H9 (cell line): Measurements from ENCODE around the gene RPL9. TPM values are rescaled to one million over a fixed set of nuclear protein-coding genes. Genes with fewer than 3 reads are reported as not detected.

Experiments
- DNase-seq: peaks from one replicate; pipeline ENCODE4 v3.0.0-alpha.2; 2017
- H2AFZ ChIP-seq: one replicate; pipeline ENCODE4 v1.6.1; 2013; ENCODE audit warnings: mild to moderate bottlenecking, low read length, control low read depth, moderate library complexity
- H2AK5ac ChIP-seq: 2 replicates; pipeline ENCODE4 v1.6.1; 2013; ENCODE audit warnings: low read length, control low read depth, mixed read lengths; ENCODE audit not compliant: insufficient read length
- H2BK120ac ChIP-seq: one replicate; pipeline ENCODE4 v1.6.1; 2013; ENCODE audit warnings: low read depth, mild to moderate bottlenecking, low read length, control low read depth, inconsistent platforms; ENCODE audit not compliant: poor library complexity, severe bottlenecking
- H2BK12ac ChIP-seq: 2 replicates; pipeline ENCODE4 v1.6.1; 2013; ENCODE audit warnings: low read length, control low read depth, mixed read lengths, low read depth; ENCODE audit not compliant: insufficient read length
- H2BK15ac ChIP-seq: 2 replicates; pipeline ENCODE4 v1.6.1; 2013; ENCODE audit warnings: low read depth, low read length, control low read depth
- H2BK20ac ChIP-seq: one replicate; pipeline ENCODE4 v1.6.1; 2013; ENCODE audit warnings: low read depth, mild to moderate bottlenecking, low read length, control low read depth, inconsistent platforms; ENCODE audit not compliant: poor library complexity, severe bottlenecking
- H2BK5ac ChIP-seq: 2 replicates; pipeline ENCODE4 v1.6.1; 2013; ENCODE audit warnings: low read length, control low read depth, mixed read lengths; ENCODE audit not compliant: insufficient read length
- H3K14ac ChIP-seq: 2 replicates; pipeline ENCODE4 v1.6.1; 2013; ENCODE audit warnings: low read length, control low read depth; ENCODE audit not compliant: insufficient read depth
- H3K18ac ChIP-seq: 2 replicates; pipeline ENCODE4 v1.6.1; 2013; ENCODE audit warnings: low read depth, mild to moderate bottlenecking, mixed read lengths, low read length, control low read depth; ENCODE audit not compliant: insufficient read length
- H3K23ac ChIP-seq: 2 replicates; pipeline ENCODE4 v1.6.1; 2013; ENCODE audit warnings: low read length, control low read depth, mixed read lengths, low read depth; ENCODE audit not compliant: insufficient read length
- H3K23me2 ChIP-seq: 2 replicates; pipeline ENCODE4 v1.6.1; 2013; ENCODE audit warnings: low read depth, mild to moderate bottlenecking, mixed read lengths, low read length, control low read depth; ENCODE audit not compliant: insufficient read length, poor library complexity, severe bottlenecking
- H3K27ac ChIP-seq: 2 replicates; pipeline ENCODE4 v1.5.1; 2013; ENCODE audit warnings: low read length, control low read depth, mixed read lengths, low read depth; ENCODE audit not compliant: insufficient read length
- H3K27me3 ChIP-seq: 2 replicates; pipeline ENCODE4 v1.6.1; 2013; ENCODE audit warnings: low read length, control low read depth, inconsistent platforms; ENCODE audit not compliant: insufficient read depth
- H3K4ac ChIP-seq: 2 replicates; pipeline ENCODE4 v1.6.1; 2013; ENCODE audit warnings: low read depth, mild to moderate bottlenecking, control low read depth, inconsistent platforms, low read length, moderate library complexity
- H3K4me1 ChIP-seq: 2 replicates; pipeline ENCODE4 v1.6.1; 2013; ENCODE audit warnings: low read length, control low read depth, inconsistent platforms; ENCODE audit not compliant: insufficient read depth
- H3K4me2 ChIP-seq: 2 replicates; pipeline ENCODE4 v1.6.1; 2013; ENCODE audit warnings: low read length, control low read depth, mixed read lengths; ENCODE audit not compliant: insufficient read length, insufficient read depth
- H3K56ac ChIP-seq: 2 replicates; pipeline ENCODE4 v1.6.1; 2013; ENCODE audit warnings: low read depth, mild to moderate bottlenecking, mixed read lengths, low read length, control low read depth; ENCODE audit not compliant: insufficient read length
- H3K79me1 ChIP-seq: 2 replicates; pipeline ENCODE4 v1.6.1; 2013; ENCODE audit warnings: low read depth, mild to moderate bottlenecking, moderate library complexity, low read length, control low read depth, inconsistent platforms; ENCODE audit not compliant: insufficient read depth, poor library complexity, severe bottlenecking
- H3K79me2 ChIP-seq: 2 replicates; pipeline ENCODE4 v1.6.1; 2013; ENCODE audit warnings: low read length, control low read depth, inconsistent platforms; ENCODE audit not compliant: insufficient read depth
- H3K9ac ChIP-seq: 2 replicates; pipeline ENCODE4 v1.6.1; 2013; ENCODE audit warnings: low read length, control low read depth, mixed read lengths; ENCODE audit not compliant: insufficient read length; ENCODE audit errors: extremely low read depth
- H3K9me3 ChIP-seq: one replicate; pipeline ENCODE4 v1.6.1; 2013; ENCODE audit warnings: low read depth, low read length, inconsistent platforms; ENCODE audit not compliant: control insufficient read depth
- H3T11ph ChIP-seq: one replicate; pipeline ENCODE4 v1.6.1; 2013; ENCODE audit warnings: mild to moderate bottlenecking, low read length, control low read depth, inconsistent platforms
- H4K20me1 ChIP-seq: one replicate; pipeline ENCODE4 v1.6.1; 2013; ENCODE audit not compliant: control insufficient read depth, insufficient read length, insufficient read depth
- H4K5ac ChIP-seq: 2 replicates; pipeline ENCODE4 v1.6.1; 2013; ENCODE audit warnings: low read depth, mild to moderate bottlenecking, mixed read lengths, low read length, control low read depth; ENCODE audit not compliant: insufficient read length
- H4K8ac ChIP-seq: replicated peaks from 2 replicates; pipeline ENCODE4 v1.6.1; 2013; ENCODE audit warnings: low read length, control low read depth, mixed read lengths, low read depth; ENCODE audit not compliant: insufficient read length
- H4K91ac ChIP-seq: 2 replicates; pipeline ENCODE4 v1.6.1; 2013; ENCODE audit warnings: low read depth, mild to moderate bottlenecking, moderate library complexity, mixed read lengths, low read length, control low read depth; ENCODE audit not compliant: insufficient read length
- H3K27ac Mint-ChIP-seq, 3 experiments: 2 replicates in 2 of 3; 3 replicates in 1 of 3; pipeline ENCODE4 v1.8.0; 2020 to 2021; ENCODE audit warnings: mixed read lengths in 3 of 3, mild to moderate bottlenecking in 1 of 3, moderate library complexity in 1 of 3
- H3K27me3 Mint-ChIP-seq: 2 replicates; pipeline ENCODE4 v1.8.0; 2021; ENCODE audit warnings: low read depth, mild to moderate bottlenecking, moderate library complexity, mixed read lengths
- H3K36me3 Mint-ChIP-seq, 3 experiments: 2 replicates in 2 of 3; 3 replicates in 1 of 3; pipeline ENCODE4 v1.8.0; 2020 to 2021; ENCODE audit warnings: low read depth in 3 of 3, mixed read lengths in 3 of 3; ENCODE audit not compliant: insufficient read depth in 1 of 3
- H3K4me1 Mint-ChIP-seq, 2 experiments: 2 replicates each; pipeline ENCODE4 v1.8.0; 2020; ENCODE audit warnings: mixed read lengths in 2 of 2
- H3K4me3 Mint-ChIP-seq, 2 experiments: 2 replicates in 1 of 2; 3 replicates in 1 of 2; pipeline ENCODE4 v1.8.0; 2020 to 2021; ENCODE audit warnings: mild to moderate bottlenecking in 2 of 2, mixed read lengths in 2 of 2, moderate library complexity in 1 of 2
- H3K9me3 Mint-ChIP-seq, 2 experiments: 2 replicates in 1 of 2; 3 replicates in 1 of 2; pipeline ENCODE4 v1.8.0; 2020; ENCODE audit warnings: mild to moderate bottlenecking in 2 of 2, mixed read lengths in 2 of 2, moderate library complexity in 1 of 2
- WGBS: extraction: QIAGEN DNeasy Blood & Tissue Kit; methylation state at CpG from one replicate; pipeline ENCODE4 v1.1.7; 2013; ENCODE audit warnings: missing lambda C conversion rate, low lambda C conversion rate, mixed read lengths; ENCODE audit not compliant: insufficient read length; ENCODE audit errors: extremely low coverage; 5-methylcytosine and 5-hydroxymethylcytosine counted together
- total RNA-seq: library from RNA; stranded (reverse); gene quantifications from 2 replicates; pipeline ENCODE4 v1.2.1, GENCODE V29; 2021
- TF ChIP-seq, protein P1 (sequence below): fragments of 200-600 bp; sonication (generic); conservative IDR thresholded peaks from 3 replicates; pipeline ENCODE4 v1.8.0; 2021; ENCODE audit warnings: antibody characterized with exemption, mild to moderate bottlenecking

The RPL9 gene
- total RNA-seq, 1 experiment from 2014 or later: 1,888 TPM

DNA sequence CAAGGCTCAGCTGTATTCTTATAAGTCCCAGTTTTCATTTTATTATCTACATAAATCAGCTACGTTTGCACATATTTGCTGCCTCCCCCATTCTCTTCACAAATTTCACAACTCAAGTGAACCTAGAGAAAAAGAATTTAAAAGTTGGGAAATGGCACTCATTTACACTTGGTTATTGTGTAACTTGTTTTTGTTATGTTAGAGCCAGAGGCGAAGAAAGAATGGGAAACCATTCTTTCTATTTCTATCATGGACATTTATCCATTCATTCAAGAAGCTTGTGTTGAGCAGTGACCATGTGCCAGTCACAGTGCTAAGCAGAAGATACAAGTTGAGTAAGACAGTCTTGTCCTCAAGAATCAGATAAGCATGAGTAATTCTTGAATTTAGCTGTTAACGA is 13.7 kb upstream of the RPL9 start:
- TF ChIP-seq, protein P1, sequence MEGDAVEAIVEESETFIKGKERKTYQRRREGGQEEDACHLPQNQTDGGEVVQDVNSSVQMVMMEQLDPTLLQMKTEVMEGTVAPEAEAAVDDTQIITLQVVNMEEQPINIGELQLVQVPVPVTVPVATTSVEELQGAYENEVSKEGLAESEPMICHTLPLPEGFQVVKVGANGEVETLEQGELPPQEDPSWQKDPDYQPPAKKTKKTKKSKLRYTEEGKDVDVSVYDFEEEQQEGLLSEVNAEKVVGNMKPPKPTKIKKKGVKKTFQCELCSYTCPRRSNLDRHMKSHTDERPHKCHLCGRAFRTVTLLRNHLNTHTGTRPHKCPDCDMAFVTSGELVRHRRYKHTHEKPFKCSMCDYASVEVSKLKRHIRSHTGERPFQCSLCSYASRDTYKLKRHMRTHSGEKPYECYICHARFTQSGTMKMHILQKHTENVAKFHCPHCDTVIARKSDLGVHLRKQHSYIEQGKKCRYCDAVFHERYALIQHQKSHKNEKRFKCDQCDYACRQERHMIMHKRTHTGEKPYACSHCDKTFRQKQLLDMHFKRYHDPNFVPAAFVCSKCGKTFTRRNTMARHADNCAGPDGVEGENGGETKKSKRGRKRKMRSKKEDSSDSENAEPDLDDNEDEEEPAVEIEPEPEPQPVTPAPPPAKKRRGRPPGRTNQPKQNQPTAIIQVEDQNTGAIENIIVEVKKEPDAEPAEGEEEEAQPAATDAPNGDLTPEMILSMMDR: no peak

More for the DNA sequence above, 13.7 kb upstream of the RPL9 start:
- Mint-ChIP-seq H3K9me3 (no peaks in the 10 kb centered on the region), H3K27me3 (no peaks in the 10 kb centered on the region), H3K4me1 (peaks cover 2 to 4% of the 10 kb centered on the region in 2 experiments; a peak in 1 of 4 replicates), H3K4me3 (no peak overlapping the region), H3K36me3 (peaks cover 21 to 49% (median 38%) of the 10 kb centered on the region in 3 experiments), H3K27ac (no peak overlapping the region)
- Histone ChIP-seq H3T11ph (no peak overlapping the region), H4K5ac (no peak overlapping the region), H3K79me2 (no peaks in the 10 kb centered on the region), H4K91ac (no peak overlapping the region), H2AFZ (no peak overlapping the region), H3K9ac (no peak overlapping the region), H3K18ac (no peak overlapping the region), H3K56ac (no peak overlapping the region), H3K14ac (no peak overlapping the region), H4K8ac (no peak overlapping the region), H3K23ac (no peak overlapping the region), H2BK5ac (no peak overlapping the region), H3K4me2 (no peak overlapping the region), H2BK12ac (no peak overlapping the region), H3K27me3 (no peaks in the 10 kb centered on the region), H2BK20ac (no peak overlapping the region), H3K23me2 (no peaks in the 10 kb centered on the region), H3K79me1 (no peaks in the 10 kb centered on the region), H4K20me1 (no peaks in the 10 kb centered on the region), H3K27ac (no peak overlapping the region), H3K4me1 (no peaks in the 10 kb centered on the region), H2AK5ac (no peak overlapping the region), H2BK15ac (no peak overlapping the region), H3K4ac (no peak overlapping the region), H2BK120ac (no peak overlapping the region), H3K9me3 (no peaks in the 10 kb centered on the region)
- WGBS: no CpG with 5 or more reads among the region's 3 CpGs
- DNase-seq: no peak
